HG03442 (cell line): Measurements from ENCODE around the gene KLC4.

Experiments used
- ATAC-seq: cut with Tn5 transposase; IDR thresholded peaks from one replicate; pipeline ENCODE4 v1.9.1; 2021; ENCODE audit warnings: mild to moderate bottlenecking, moderate library complexity; ENCODE audit not compliant: unreplicated experiment

The KLC4 gene

GRCh38 chr6:43059168-43060033, at the start of gene KLC4, which contains the start of gene MRPL2:
KLC4 (plus strand) TSS chr6:43059631; CDS start chr6:43061336, 1,705 bp downstream.
MRPL2 (minus strand) TSS chr6:43059434; CDS start chr6:43059381, 53 bp downstream.
- ATAC-seq = peak; percentile 85

- no peak for ATAC-seq
These were observed 48.2 kb upstream of the KLC4 start for GRCh38 chr6:43011207-43011606.

- no peak for ATAC-seq
These were observed 47.1 kb upstream of the KLC4 start for GRCh38 chr6:43012364-43012763.

- no peak for ATAC-seq
These were observed 46.2 kb upstream of the KLC4 start for GRCh38 chr6:43013097-43013842.

- peak; percentile 87 for ATAC-seq
These were observed 45.5 kb upstream of the KLC4 start, which contains the start of the genes KLHDC3 and MEA1 for GRCh38 chr6:43013843-43014433. KLHDC3 (plus strand) TSS chr6:43014249; CDS start chr6:43017193, 2,944 bp downstream. MEA1 (minus strand) TSS chr6:43013946; CDS start chr6:43013813, 133 bp downstream.

GRCh38 chr6:43014434-43014909, 45.0 kb upstream of the KLC4 start:
- no peak for ATAC-seq

- no peak for ATAC-seq
These were observed 43.1 kb upstream of the KLC4 start for GRCh38 chr6:43016176-43016942.

- no peak for ATAC-seq
These were observed 42.5 kb upstream of the KLC4 start for GRCh38 chr6:43016943-43017334.

GRCh38 chr6:43019152-43019551, 40.3 kb upstream of the KLC4 start:
- no peak for ATAC-seq

- no peak for ATAC-seq
These were observed 39.3 kb upstream of the KLC4 start for GRCh38 chr6:43020052-43020705.

- no peak for ATAC-seq
These were observed 38.6 kb upstream of the KLC4 start for GRCh38 chr6:43020847-43021246.

- ATAC-seq = peak; percentile 66
These were observed 38.0 kb upstream of the KLC4 start, which contains the start of gene RRP36 for GRCh38 chr6:43021270-43022047. RRP36 (plus strand) TSS chr6:43021623; CDS start chr6:43021655, 32 bp downstream.

- no peak for ATAC-seq
These were observed 35.0 kb upstream of the KLC4 start for GRCh38 chr6:43024436-43024835.

- no peak for ATAC-seq
These were observed 33.1 kb upstream of the KLC4 start for GRCh38 chr6:43026365-43026764.

GRCh38 chr6:43029120-43029519, 30.3 kb upstream of the KLC4 start:
- no peak for ATAC-seq

GRCh38 chr6:43032326-43032725, 27.1 kb upstream of the KLC4 start:
- ATAC-seq = no peak

GRCh38 chr6:43033496-43034189, 25.8 kb upstream of the KLC4 start:
- ATAC-seq = no peak

- ATAC-seq = no peak
These were observed 25.3 kb upstream of the KLC4 start for GRCh38 chr6:43034190-43034525.
